B cell (primary cell): Measurements from ENCODE around the gene KLHL6. TPM values are rescaled to one million over a fixed set of nuclear protein-coding genes. Genes with fewer than 3 reads are reported as not detected.

Experiments used
- ATAC-seq: fragments of 200-7000 bp; cut with Tn5 transposase; one replicate; pipeline ENCODE4 v1.10.0; 2021; ENCODE audit warnings: low read depth, mild to moderate bottlenecking, moderate number of reproducible peaks, moderate library complexity
- CTCF ChIA-PET: fragments of 350-600 bp; sonication (Branson Sonifier 250); formaldehyde crosslinking; loops from one replicate; lab custom pipeline; 2021; ENCODE audit warnings: antibody characterized with exemption, inconsistent platforms; lab: Charles Lee
- POLR2A ChIA-PET: fragments of 350-600 bp; sonication (Branson Sonifier 250); formaldehyde crosslinking; loops from one replicate; lab custom pipeline; 2021; ENCODE audit warnings: antibody characterized with exemption; lab: Charles Lee
- DNase-seq: peaks from one replicate; pipeline ENCODE4 v3.0.0; 2013
- H2AFZ ChIP-seq: 2 replicates; pipeline ENCODE4 v1.6.1; 2012; ENCODE audit warnings: mild to moderate bottlenecking, low read depth, low read length; ENCODE audit not compliant: insufficient read depth, poor library complexity, severe bottlenecking
- H3K27ac ChIP-seq, 2 donors: 1 replicate in 1 of 2; 2 replicates in 1 of 2; pipeline ENCODE4 v1.5.1; 2012 to 2013; ENCODE audit warnings: low read length in 2 of 2, mild to moderate bottlenecking in 2 of 2, moderate library complexity in 1 of 2
- H3K27me3 ChIP-seq, 4 experiments: fragments of 200-600 bp in 1 of 4; sonication (generic) in 1 of 4; replicated peaks in 1 of 4; 1 replicate in 2 of 4; 2 replicates in 2 of 4; pipeline versions ENCODE4 v1.6.1 to v1.7.0; 2013 to 2016; ENCODE audit warnings: low read length in 3 of 4, mild to moderate bottlenecking in 2 of 4, mixed read lengths in 1 of 4, moderate library complexity in 1 of 4; ENCODE audit not compliant: insufficient read depth in 4 of 4, control insufficient read depth in 3 of 4; ENCODE audit errors: control extremely low read depth in 1 of 4
- H3K36me3 ChIP-seq, 2 experiments: replicated peaks in 1 of 2; 1 replicate in 1 of 2; 2 replicates in 1 of 2; pipeline versions ENCODE4 v1.6.1 to v1.7.1; 2013; ENCODE audit warnings: low read length in 1 of 2; ENCODE audit not compliant: insufficient read depth in 2 of 2, control insufficient read depth in 1 of 2; ENCODE audit errors: control extremely low read depth in 1 of 2, extremely low read depth in 1 of 2
- H3K4me1 ChIP-seq, 2 donors: fragments of 200-600 bp in 1 of 2; sonication (generic) in 1 of 2; 1 replicate in 1 of 2; 2 replicates in 1 of 2; pipeline versions ENCODE4 v1.5.1 to v1.6.1; 2013 to 2017; ENCODE audit warnings: low read length in 2 of 2; ENCODE audit not compliant: control insufficient read depth in 2 of 2, insufficient read depth in 2 of 2
- H3K4me2 ChIP-seq: replicated peaks from 2 replicates; pipeline ENCODE3; 2012; ENCODE audit warnings: mild to moderate bottlenecking, low read depth, low read length; ENCODE audit not compliant: poor library complexity, severe bottlenecking
- H3K4me3 ChIP-seq, 5 experiments: fragments of 200-600 bp in 1 of 5; sonication (generic) in 1 of 5; 1 replicate in 3 of 5; 2 replicates in 2 of 5; pipeline versions ENCODE4 v1.5.1 to v1.7.0; 2011 to 2016; ENCODE audit warnings: low read length in 4 of 5, mild to moderate bottlenecking in 4 of 5, low read depth in 2 of 5, control low read depth in 1 of 5, moderate library complexity in 1 of 5; ENCODE audit not compliant: insufficient read depth in 1 of 5; ENCODE audit errors: control extremely low read depth in 1 of 5, extremely low read depth in 1 of 5
- H3K79me2 ChIP-seq: fragments of 200-600 bp; sonication (generic); one replicate; pipeline ENCODE4 v1.6.0; 2016; ENCODE audit warnings: low read length; ENCODE audit not compliant: control insufficient read depth, insufficient read depth
- H3K9ac ChIP-seq: fragments of 200-600 bp; sonication (generic); 2 replicates; pipeline ENCODE4 v1.6.1; 2017; ENCODE audit warnings: mild to moderate bottlenecking, low read length, moderate library complexity
- H3K9me3 ChIP-seq, 3 donors: one replicate each; pipeline versions ENCODE4 v1.6.1 to v1.7.1; 2013; ENCODE audit warnings: low read length in 2 of 3; ENCODE audit not compliant: control insufficient read depth in 2 of 3, insufficient read depth in 1 of 3; ENCODE audit errors: control extremely low read depth in 1 of 3
- H4K20me1 ChIP-seq: 2 replicates; pipeline ENCODE4 v1.6.0; 2012; ENCODE audit warnings: mild to moderate bottlenecking, low read length; ENCODE audit not compliant: insufficient read depth, control insufficient read depth, poor library complexity, severe bottlenecking
- H3K27ac Mint-ChIP-seq: one replicate; pipeline ENCODE4 v1.8.0; 2021; ENCODE audit warnings: mixed read lengths
- H3K27me3 Mint-ChIP-seq: one replicate; pipeline ENCODE4 v1.8.0; 2021; ENCODE audit warnings: mixed read lengths
- H3K4me1 Mint-ChIP-seq: one replicate; pipeline ENCODE4 v1.8.0; 2021; ENCODE audit warnings: mixed read lengths
- H3K4me3 Mint-ChIP-seq: one replicate; pipeline ENCODE4 v1.8.0; 2021; ENCODE audit warnings: mixed read lengths
- H3K9me3 Mint-ChIP-seq: one replicate; pipeline ENCODE4 v1.8.0; 2022; ENCODE audit warnings: mixed read lengths; ENCODE audit not compliant: insufficient read depth
- EZH2 ChIP-seq: IDR thresholded peaks from 2 replicates; pipeline ENCODE4 v1.6.1; 2012; ENCODE audit warnings: borderline replicate concordance, low read depth, mild to moderate bottlenecking, moderate library complexity, low read length; ENCODE audit not compliant: insufficient read depth, poor library complexity, severe bottlenecking
- WGBS: methylation state at CpG from one replicate; pipeline ENCODE4 v1.1.5; 2013; ENCODE audit warnings: missing lambda C conversion rate; ENCODE audit not compliant: insufficient coverage; 5-methylcytosine and 5-hydroxymethylcytosine counted together
- intact Hi-C: fragments of 100-400 bp; cut with micrococcal nuclease; formaldehyde crosslinking; loops from one replicate; pipeline ENCODE4 v1.10.0; 2022
- polyA plus RNA-seq: library from polyadenylated mRNA; depleted of rRNA; stranded (reverse); fragments of >200 nt; gene quantifications from 2 replicates; pipeline ENCODE4 v1.2.3, GENCODE V29; 2012
- total RNA-seq, 2 donors: library from RNA; stranded (reverse); fragments of 120-200 nt in 1 of 2; gene quantifications; 1 replicate in 1 of 2; 2 replicates in 1 of 2; pipeline versions ENCODE4 v1.2.3 to v1.2.4, GENCODE V29; 2013 to 2022
- TF ChIP-seq, protein P1 (sequence below): fragments of 200-600 bp; IDR thresholded peaks from one replicate; pipeline ENCODE4 v1.8.0; 2022; ENCODE audit warnings: antibody characterized with exemption, mild to moderate bottlenecking

The KLHL6 gene
- total and polyA plus RNA-seq, 2 donors (not counting 1 experiment from before 2014, with no cell fraction given), result 29.6 to 69.7 TPM

DNA sequence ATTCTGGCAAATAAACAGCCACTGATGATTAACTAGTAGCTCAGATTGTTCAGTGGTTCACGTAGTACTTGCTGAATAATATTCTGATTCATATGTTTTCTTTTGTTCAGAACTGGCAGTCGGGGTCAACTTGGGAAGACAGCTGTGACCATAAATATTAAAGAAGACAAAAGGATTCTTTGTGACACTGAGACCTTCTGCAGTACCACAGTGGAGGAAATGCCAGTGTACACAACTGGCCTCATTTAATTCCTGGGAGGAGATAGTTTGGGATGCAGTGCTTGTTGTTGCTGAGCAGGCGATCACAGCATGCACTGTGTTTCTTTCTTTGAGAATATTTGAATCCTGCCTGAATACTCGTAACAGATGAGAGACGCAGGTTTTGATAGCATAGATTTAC is 100.4 kb downstream of the KLHL6 start:
- Histone ChIP-seq H3K36me3 (peaks cover 0 to 5% of the 10 kb centered on the region in 2 experiments), H3K4me3 (no peak overlapping the region), H2AFZ (no peak overlapping the region), H3K79me2 (no peaks in the 10 kb centered on the region), H3K9me3 (peaks cover 0 to 3% (median 0%) of the 10 kb centered on the region in 3 donors), H3K27me3 (no peaks in the 10 kb centered on the region), H3K9ac (no peak overlapping the region), H4K20me1 (no peaks in the 10 kb centered on the region), H3K27ac (no peak overlapping the region), H3K4me2 (no peak overlapping the region), H3K4me1 (no peaks in the 10 kb centered on the region)
- H3K27ac Mint-ChIP-seq, result no peak overlapping the region
- ATAC-seq (no peak), DNase-seq (no peak)
- ChIA-PET POLR2A (no interaction called here), CTCF (no interaction called here)
- no peak overlapping the region for H3K4me3 Mint-ChIP-seq
- no peak for TF ChIP-seq EZH2
- TF ChIP-seq, protein P1, sequence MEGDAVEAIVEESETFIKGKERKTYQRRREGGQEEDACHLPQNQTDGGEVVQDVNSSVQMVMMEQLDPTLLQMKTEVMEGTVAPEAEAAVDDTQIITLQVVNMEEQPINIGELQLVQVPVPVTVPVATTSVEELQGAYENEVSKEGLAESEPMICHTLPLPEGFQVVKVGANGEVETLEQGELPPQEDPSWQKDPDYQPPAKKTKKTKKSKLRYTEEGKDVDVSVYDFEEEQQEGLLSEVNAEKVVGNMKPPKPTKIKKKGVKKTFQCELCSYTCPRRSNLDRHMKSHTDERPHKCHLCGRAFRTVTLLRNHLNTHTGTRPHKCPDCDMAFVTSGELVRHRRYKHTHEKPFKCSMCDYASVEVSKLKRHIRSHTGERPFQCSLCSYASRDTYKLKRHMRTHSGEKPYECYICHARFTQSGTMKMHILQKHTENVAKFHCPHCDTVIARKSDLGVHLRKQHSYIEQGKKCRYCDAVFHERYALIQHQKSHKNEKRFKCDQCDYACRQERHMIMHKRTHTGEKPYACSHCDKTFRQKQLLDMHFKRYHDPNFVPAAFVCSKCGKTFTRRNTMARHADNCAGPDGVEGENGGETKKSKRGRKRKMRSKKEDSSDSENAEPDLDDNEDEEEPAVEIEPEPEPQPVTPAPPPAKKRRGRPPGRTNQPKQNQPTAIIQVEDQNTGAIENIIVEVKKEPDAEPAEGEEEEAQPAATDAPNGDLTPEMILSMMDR, result no peak
- WGBS, result 96% methylated on average over 4 of the region's 5 CpGs
- intact Hi-C loops, result no loop called here
- no peaks in the 10 kb centered on the region for H3K4me1 Mint-ChIP-seq
- H3K27me3 Mint-ChIP-seq, result no peaks in the 10 kb centered on the region
- H3K9me3 Mint-ChIP-seq, result no peaks in the 10 kb centered on the region

DNA sequence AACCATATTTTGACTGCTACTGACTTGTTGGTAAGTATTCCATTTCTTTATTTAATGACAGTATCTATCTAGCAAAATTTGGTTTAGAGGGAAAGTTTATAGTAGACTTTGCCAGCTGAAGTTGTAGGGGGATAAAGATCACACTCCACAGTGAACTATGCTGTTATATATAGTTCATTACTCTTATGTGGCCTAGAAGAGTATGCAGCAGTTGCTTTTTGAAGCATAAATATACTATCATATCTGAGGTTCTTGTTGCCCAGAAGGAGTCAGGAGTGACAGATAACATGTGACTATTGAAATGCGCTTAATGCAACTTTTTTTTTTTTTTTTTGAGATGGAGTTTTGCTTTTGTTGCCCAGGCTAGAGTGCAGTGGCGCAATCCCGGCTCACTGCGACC is 101.4 kb downstream of the KLHL6 start:
- TF ChIP-seq, protein P1, result no peak
- TF ChIP-seq EZH2, result no peak
- no peaks in the 10 kb centered on the region for H3K79me2 ChIP-seq
- CTCF ChIA-PET, result no interaction called here
- intact Hi-C loops, result no loop called here
- H3K4me2 ChIP-seq, result no peak overlapping the region
- H2AFZ ChIP-seq, result no peak overlapping the region
- 92% methylated on average over 2 of the region's 4 CpGs for WGBS
- H3K27me3 ChIP-seq, result no peaks in the 10 kb centered on the region
- Mint-ChIP-seq H3K27me3 (no peaks in the 10 kb centered on the region), H3K4me1 (peaks cover 5% of the 10 kb centered on the region), H3K9me3 (no peaks in the 10 kb centered on the region), H3K4me3 (no peak overlapping the region), H3K27ac (no peak overlapping the region)
- H3K4me3 ChIP-seq, result no peak overlapping the region
- no peak overlapping the region for H3K9ac ChIP-seq
- ATAC-seq (no peak), DNase-seq (no peak)
- H3K36me3 ChIP-seq, result peaks cover 0 to 5% of the 10 kb centered on the region in 2 experiments
- H4K20me1 ChIP-seq, result no peaks in the 10 kb centered on the region
- no peak overlapping the region for H3K27ac ChIP-seq
- POLR2A ChIA-PET, result no interaction called here
- H3K9me3 ChIP-seq, result no peaks in the 10 kb centered on the region
- H3K4me1 ChIP-seq, result no peaks in the 10 kb centered on the region
